Measurements from ENCODE around the gene MMAB.

Gene MMAB

GRCh38 chr12:109573029-109573913 is at the start of gene MMAB, which contains the start of gene MVK:
Gene MMAB (minus strand): TSS chr12:109573504. CDS start chr12:109573480, 24 bp downstream.
Gene MVK (plus strand): TSS chr12:109573794. CDS start chr12:109574823, 1,029 bp downstream.
- Histone ChIP-seq H3K27me3 (ENCODE audit: insufficient read depth, insufficient read length) (no peaks in the 10 kb centered on the region), H3K36me3 (ENCODE audit: insufficient read depth, insufficient read length, low read length) (peaks cover 58% of the 10 kb centered on the region), H3K9ac (ENCODE audit: insufficient read length, low read depth) (peak within 1 kb of the TSS; percentile 92), H3K9me3 (ENCODE audit: insufficient read depth, low read length) (no peaks in the 10 kb centered on the region), H3K4me1 (ENCODE audit: insufficient read depth, insufficient read length) (no peaks in the 10 kb centered on the region), H3K4me3 (ENCODE audit: insufficient read length, low read depth) (peak within 1 kb of the TSS; percentile 89)
- no peak for TF ChIP-seq ZNF274 (IDR thresholded peaks at IDR 0.05; ENCODE audit: low read depth, low read length)
- peak; percentile 13 for TF ChIP-seq YY1 (IDR thresholded peaks at IDR 0.05; ENCODE audit: insufficient read depth, insufficient read length)
- no peak for TF ChIP-seq SUZ12 (IDR thresholded peaks at IDR 0.05; ENCODE audit: extremely low read depth, insufficient read depth, insufficient read length)
- DNase-seq (ENCODE audit: low read depth, low spot score) = peak; percentile 99

GRCh38 chr12:109621901-109622364 is 48.6 kb upstream of the MMAB start:
- TF ChIP-seq YY1 (IDR thresholded peaks at IDR 0.05; ENCODE audit: insufficient read depth, insufficient read length) (no peak), SUZ12 (IDR thresholded peaks at IDR 0.05; ENCODE audit: extremely low read depth, insufficient read depth, insufficient read length) (no peak), ZNF274 (IDR thresholded peaks at IDR 0.05; ENCODE audit: low read depth, low read length) (no peak)
- no peak overlapping the region for H3K9ac ChIP-seq (ENCODE audit: insufficient read length, low read depth)
- DNase-seq (ENCODE audit: low read depth, low spot score) = no peak
- H3K4me3 ChIP-seq (ENCODE audit: insufficient read length, low read depth) = no peak overlapping the region
- peaks cover 16% of the 10 kb centered on the region for H3K4me1 ChIP-seq (ENCODE audit: insufficient read depth, insufficient read length)
- no peaks in the 10 kb centered on the region for H3K9me3 ChIP-seq (ENCODE audit: insufficient read depth, low read length)
- H3K36me3 ChIP-seq (ENCODE audit: insufficient read depth, insufficient read length, low read length) = no peaks in the 10 kb centered on the region
- H3K27me3 ChIP-seq (ENCODE audit: insufficient read depth, insufficient read length) = no peaks in the 10 kb centered on the region

- no peaks in the 10 kb centered on the region for H3K36me3 ChIP-seq (ENCODE audit: insufficient read depth, insufficient read length, low read length)
- H3K4me3 ChIP-seq (ENCODE audit: insufficient read length, low read depth) = no peak overlapping the region
- TF ChIP-seq ZNF274 (IDR thresholded peaks at IDR 0.05; ENCODE audit: low read depth, low read length) (no peak), SUZ12 (IDR thresholded peaks at IDR 0.05; ENCODE audit: extremely low read depth, insufficient read depth, insufficient read length) (no peak), YY1 (IDR thresholded peaks at IDR 0.05; ENCODE audit: insufficient read depth, insufficient read length) (no peak)
- no peak for DNase-seq (ENCODE audit: low read depth, low spot score)
- no peak overlapping the region for H3K9ac ChIP-seq (ENCODE audit: insufficient read length, low read depth)
- no peaks in the 10 kb centered on the region for H3K9me3 ChIP-seq (ENCODE audit: insufficient read depth, low read length)
- no peaks in the 10 kb centered on the region for H3K27me3 ChIP-seq (ENCODE audit: insufficient read depth, insufficient read length)
- peaks cover 16% of the 10 kb centered on the region for H3K4me1 ChIP-seq (ENCODE audit: insufficient read depth, insufficient read length)
Observed at GRCh38 chr12:109621211-109621694, 47.9 kb upstream of the MMAB start.

GRCh38 chr12:109619002-109619604 is 45.8 kb upstream of the MMAB start:
- TF ChIP-seq ZNF274 (IDR thresholded peaks at IDR 0.05; ENCODE audit: low read depth, low read length) (no peak), SUZ12 (IDR thresholded peaks at IDR 0.05; ENCODE audit: extremely low read depth, insufficient read depth, insufficient read length) (no peak), YY1 (IDR thresholded peaks at IDR 0.05; ENCODE audit: insufficient read depth, insufficient read length) (no peak)
- no peaks in the 10 kb centered on the region for H3K36me3 ChIP-seq (ENCODE audit: insufficient read depth, insufficient read length, low read length)
- H3K4me3 ChIP-seq (ENCODE audit: insufficient read length, low read depth) = no peak overlapping the region
- no peaks in the 10 kb centered on the region for H3K9me3 ChIP-seq (ENCODE audit: insufficient read depth, low read length)
- H3K27me3 ChIP-seq (ENCODE audit: insufficient read depth, insufficient read length) = no peaks in the 10 kb centered on the region
- no peak for DNase-seq (ENCODE audit: low read depth, low spot score)
- peaks cover 6% of the 10 kb centered on the region for H3K4me1 ChIP-seq (ENCODE audit: insufficient read depth, insufficient read length)
- no peak overlapping the region for H3K9ac ChIP-seq (ENCODE audit: insufficient read length, low read depth)

GRCh38 chr12:109618082-109618481 is 44.8 kb upstream of the MMAB start:
- no peak for DNase-seq (ENCODE audit: low read depth, low spot score)
- H3K4me1 ChIP-seq (ENCODE audit: insufficient read depth, insufficient read length) = peaks cover 3% of the 10 kb centered on the region
- TF ChIP-seq YY1 (IDR thresholded peaks at IDR 0.05; ENCODE audit: insufficient read depth, insufficient read length) = no peak
- no peak for TF ChIP-seq SUZ12 (IDR thresholded peaks at IDR 0.05; ENCODE audit: extremely low read depth, insufficient read depth, insufficient read length)
- no peak for TF ChIP-seq ZNF274 (IDR thresholded peaks at IDR 0.05; ENCODE audit: low read depth, low read length)
- H3K9me3 ChIP-seq (ENCODE audit: insufficient read depth, low read length) = no peaks in the 10 kb centered on the region
- no peaks in the 10 kb centered on the region for H3K27me3 ChIP-seq (ENCODE audit: insufficient read depth, insufficient read length)
- no peak overlapping the region for H3K9ac ChIP-seq (ENCODE audit: insufficient read length, low read depth)
- no peak overlapping the region for H3K4me3 ChIP-seq (ENCODE audit: insufficient read length, low read depth)
- no peaks in the 10 kb centered on the region for H3K36me3 ChIP-seq (ENCODE audit: insufficient read depth, insufficient read length, low read length)

- Histone ChIP-seq H3K27me3 (ENCODE audit: insufficient read depth, insufficient read length) (no peaks in the 10 kb centered on the region), H3K4me3 (ENCODE audit: insufficient read length, low read depth) (no peak overlapping the region), H3K36me3 (ENCODE audit: insufficient read depth, insufficient read length, low read length) (no peaks in the 10 kb centered on the region), H3K9ac (ENCODE audit: insufficient read length, low read depth) (no peak overlapping the region), H3K4me1 (ENCODE audit: insufficient read depth, insufficient read length) (peaks cover 8% of the 10 kb centered on the region), H3K9me3 (ENCODE audit: insufficient read depth, low read length) (no peaks in the 10 kb centered on the region)
- DNase-seq (ENCODE audit: low read depth, low spot score) = no peak
- no peak for TF ChIP-seq SUZ12 (IDR thresholded peaks at IDR 0.05; ENCODE audit: extremely low read depth, insufficient read depth, insufficient read length)
Observed at GRCh38 chr12:109617491-109617890, 44.2 kb upstream of the MMAB start.
